HG02759 (cell line): ENCODE data around the gene CAMSAP1.

Source experiments
- ATAC-seq: cut with Tn5 transposase; IDR thresholded peaks from one replicate; pipeline ENCODE4 v1.9.1; 2021; ENCODE audit warnings: mild to moderate bottlenecking, moderate library complexity; ENCODE audit not compliant: unreplicated experiment

Gene CAMSAP1

GRCh38 chr9:135941288-135941995 lies 34.1 kb upstream of the CAMSAP1 start:
- ATAC-seq: no peak

- ATAC-seq: no peak
Observed at GRCh38 chr9:135939351-135940265, 32.3 kb upstream of the CAMSAP1 start.

GRCh38 chr9:135937521-135938489 lies 30.5 kb upstream of the CAMSAP1 start:
- ATAC-seq: no peak

GRCh38 chr9:135933114-135933513 lies 25.8 kb upstream of the CAMSAP1 start:
- ATAC-seq: no peak

GRCh38 chr9:135932656-135933055 lies 25.3 kb upstream of the CAMSAP1 start:
- ATAC-seq: no peak

GRCh38 chr9:135931349-135931820 lies 24.0 kb upstream of the CAMSAP1 start:
- no peak for ATAC-seq

- ATAC-seq: no peak
Observed at GRCh38 chr9:135930446-135931345, 23.4 kb upstream of the CAMSAP1 start.

GRCh38 chr9:135929656-135930445 lies 22.5 kb upstream of the CAMSAP1 start:
- no peak for ATAC-seq

GRCh38 chr9:135928731-135929655 lies 21.6 kb upstream of the CAMSAP1 start:
- no peak for ATAC-seq

GRCh38 chr9:135928074-135928730 lies 20.9 kb upstream of the CAMSAP1 start:
- ATAC-seq: no peak

GRCh38 chr9:135927195-135928013 lies 20.1 kb upstream of the CAMSAP1 start:
- no peak for ATAC-seq

GRCh38 chr9:135926402-135927194 lies 19.3 kb upstream of the CAMSAP1 start:
- ATAC-seq: no peak

GRCh38 chr9:135925496-135926133 lies 18.3 kb upstream of the CAMSAP1 start:
- no peak for ATAC-seq

GRCh38 chr9:135924628-135925338 lies 17.4 kb upstream of the CAMSAP1 start:
- no peak for ATAC-seq

- no peak for ATAC-seq
Observed at GRCh38 chr9:135923508-135923907, 16.2 kb upstream of the CAMSAP1 start.
